T-helper 1 cell (primary cell): ENCODE results near the gene ATP10B.

ENCODE experiments used
- DNase-seq, 5 donors: peaks; one replicate each; pipeline ENCODE4 v3.0.0-alpha.2; 2012 to 2020

ATP10B gene

GRCh38 chr5:160547872-160548271, 304.1 kb downstream of the ATP10B start:
- no peak for DNase-seq

- DNase-seq: no peak
Measured at GRCh38 chr5:160547061-160547460, 304.9 kb downstream of the ATP10B start.

GRCh38 chr5:160545832-160546231, 306.2 kb downstream of the ATP10B start:
- no peak for DNase-seq

- no peak for DNase-seq
Measured at GRCh38 chr5:160543395-160543794, 308.6 kb downstream of the ATP10B start.

- no peak for DNase-seq
Measured at GRCh38 chr5:160542840-160543239, 309.2 kb downstream of the ATP10B start.

GRCh38 chr5:160542281-160542680, 309.7 kb downstream of the ATP10B start:
- DNase-seq: no peak

GRCh38 chr5:160539431-160539830, 312.6 kb downstream of the ATP10B start:
- DNase-seq: peak in 1 of 5 donors; percentile 31

- DNase-seq: no peak
Measured at GRCh38 chr5:160537940-160538339, 314.1 kb downstream of the ATP10B start.

- DNase-seq: no peak
Measured at GRCh38 chr5:160537116-160537515, 314.9 kb downstream of the ATP10B start.

GRCh38 chr5:160534914-160535313, 317.1 kb downstream of the ATP10B start:
- no peak for DNase-seq

- DNase-seq: no peak
Measured at GRCh38 chr5:160534125-160534524, 317.9 kb downstream of the ATP10B start.

GRCh38 chr5:160525471-160526261, 326.3 kb downstream of the ATP10B start:
- DNase-seq: no peak

GRCh38 chr5:160524827-160525226, 327.2 kb downstream of the ATP10B start:
- DNase-seq: no peak

GRCh38 chr5:160523502-160524163, 328.4 kb downstream of the ATP10B start:
- no peak for DNase-seq

- DNase-seq: no peak
Measured at GRCh38 chr5:160521392-160521663, 330.7 kb downstream of the ATP10B start.

GRCh38 chr5:160520609-160521391, 331.2 kb downstream of the ATP10B start:
- DNase-seq: no peak

- no peak for DNase-seq
Measured at GRCh38 chr5:160516696-160517530, 335.1 kb downstream of the ATP10B start.

- DNase-seq: no peak
Measured at GRCh38 chr5:160514866-160515265, 337.1 kb downstream of the ATP10B start.

GRCh38 chr5:160514191-160514590, 337.8 kb downstream of the ATP10B start:
- DNase-seq: no peak

- no peak for DNase-seq
Measured at GRCh38 chr5:160513485-160513884, 338.5 kb downstream of the ATP10B start.
